Measurements from ENCODE around the gene LINS1. TPM values are rescaled to one million over a fixed set of nuclear protein-coding genes. Genes with fewer than 3 reads are reported as not detected.

LINS1 gene, protein sequence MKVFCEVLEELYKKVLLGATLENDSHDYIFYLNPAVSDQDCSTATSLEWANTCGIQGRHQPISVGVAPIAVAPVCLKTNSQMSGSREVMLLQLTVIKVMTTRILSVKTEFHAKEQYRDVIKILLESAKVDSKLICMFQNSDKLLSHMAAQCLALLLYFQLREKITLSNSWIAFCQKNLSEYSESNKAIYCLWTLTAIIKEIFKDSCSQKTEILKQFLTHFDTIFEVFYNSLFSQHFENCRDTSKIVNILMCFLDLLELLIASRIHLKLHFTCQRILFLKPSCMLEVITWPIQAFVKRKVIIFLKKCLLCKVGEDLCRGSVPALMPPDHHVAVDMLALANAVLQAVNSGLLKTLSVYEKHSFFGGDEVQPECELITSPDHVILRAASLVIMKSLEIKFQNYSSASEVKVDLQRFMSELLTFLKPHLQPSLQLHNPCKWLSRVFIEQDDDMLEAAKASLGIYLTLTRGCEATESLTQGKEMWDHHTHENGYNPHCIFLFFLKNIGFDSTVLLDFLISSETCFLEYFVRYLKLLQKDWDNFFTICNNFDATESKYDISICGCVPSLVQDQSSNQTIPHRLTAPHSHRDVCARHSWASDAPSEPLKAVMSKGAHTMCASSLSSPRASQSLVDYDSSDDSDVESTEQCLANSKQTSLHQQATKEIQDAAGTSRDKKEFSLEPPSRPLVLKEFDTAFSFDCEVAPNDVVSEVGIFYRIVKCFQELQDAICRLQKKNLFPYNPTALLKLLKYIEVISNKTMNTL
- 10 to 100 TPM; 15.5 to 32.3 TPM for total RNA-seq

- Histone ChIP-seq H3K27ac (peak within 1 kb of the TSS; percentile 82 to 85), H3K4me1 (replicated peaks) (peaks cover 16% of the 10 kb centered on the region), H3K4me3 (peak within 1 kb of the TSS; percentile 79 to 84), H3K9me3 (no peaks in the 10 kb centered on the region), H3K27me3 (replicated peaks; ENCODE audit: insufficient read depth) (no peaks in the 10 kb centered on the region), H3K36me3 (no peaks in the 10 kb centered on the region)
- TF ChIP-seq POLR2A (IDR thresholded peaks at IDR 0.05) (peak; percentile 36), POLR2AphosphoS5 (IDR thresholded peaks at IDR 0.05) (peak; percentile 98)
- TF ChIP-seq, protein P1, sequence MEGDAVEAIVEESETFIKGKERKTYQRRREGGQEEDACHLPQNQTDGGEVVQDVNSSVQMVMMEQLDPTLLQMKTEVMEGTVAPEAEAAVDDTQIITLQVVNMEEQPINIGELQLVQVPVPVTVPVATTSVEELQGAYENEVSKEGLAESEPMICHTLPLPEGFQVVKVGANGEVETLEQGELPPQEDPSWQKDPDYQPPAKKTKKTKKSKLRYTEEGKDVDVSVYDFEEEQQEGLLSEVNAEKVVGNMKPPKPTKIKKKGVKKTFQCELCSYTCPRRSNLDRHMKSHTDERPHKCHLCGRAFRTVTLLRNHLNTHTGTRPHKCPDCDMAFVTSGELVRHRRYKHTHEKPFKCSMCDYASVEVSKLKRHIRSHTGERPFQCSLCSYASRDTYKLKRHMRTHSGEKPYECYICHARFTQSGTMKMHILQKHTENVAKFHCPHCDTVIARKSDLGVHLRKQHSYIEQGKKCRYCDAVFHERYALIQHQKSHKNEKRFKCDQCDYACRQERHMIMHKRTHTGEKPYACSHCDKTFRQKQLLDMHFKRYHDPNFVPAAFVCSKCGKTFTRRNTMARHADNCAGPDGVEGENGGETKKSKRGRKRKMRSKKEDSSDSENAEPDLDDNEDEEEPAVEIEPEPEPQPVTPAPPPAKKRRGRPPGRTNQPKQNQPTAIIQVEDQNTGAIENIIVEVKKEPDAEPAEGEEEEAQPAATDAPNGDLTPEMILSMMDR (IDR thresholded peaks at IDR 0.05), result peak in 1 of 4 experiments; percentile 40
- DNase-seq (ENCODE audit: low spot score), result peak; percentile 100
- under 1% methylated on average over 50 of the region's 51 CpGs for whole genome bisulfite sequencing
- intact Hi-C loops (cut with DNase I), result loop anchor here (10.0 kb wide), 1 partner anchor 247 kb away; no protein-coding TSS in a partner anchor
Observed at GRCh38 chr15:100602064-100602822, at the start of gene LINS1, which contains the start of gene ASB7. TSS of gene LINS1 (minus strand) at chr15:100602184. CDS start at chr15:100580842, 21,342 bp downstream. TSS of gene ASB7 (plus strand) at chr15:100602589. CDS start at chr15:100612217, 9,628 bp downstream.

DNA sequence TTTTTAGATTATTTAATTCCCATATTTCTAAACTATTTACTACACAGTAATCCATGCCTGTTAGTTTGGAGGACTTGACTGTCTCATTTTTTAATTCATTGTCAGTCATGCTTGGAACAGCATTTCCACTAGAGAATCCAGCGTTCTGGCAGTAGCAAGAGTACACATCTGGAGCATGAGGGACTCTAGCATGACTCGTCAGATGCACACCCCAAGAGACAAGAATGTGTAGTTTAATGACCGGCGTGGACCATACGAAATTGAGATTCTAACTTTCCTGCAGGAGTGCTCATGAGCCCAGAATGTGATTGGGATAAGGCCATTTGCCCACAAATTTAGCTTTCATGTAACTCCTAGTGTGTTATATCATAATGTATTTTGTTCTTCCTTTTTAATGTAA is 49.3 kb upstream of the LINS1 start:
- intact Hi-C loops (cut with DNase I), result no loop called here
- DNase-seq (ENCODE audit: low spot score), result no peak

GRCh38 chr15:100650685-100651084 is 48.7 kb upstream of the LINS1 start:
- H3K9me3 ChIP-seq, result no peaks in the 10 kb centered on the region
- TF ChIP-seq, protein P1 (IDR thresholded peaks at IDR 0.05), result peak in 2 of 4 experiments; percentile 11 to 24
- TF ChIP-seq POLR2AphosphoS5 (IDR thresholded peaks at IDR 0.05), result no peak
- intact Hi-C loops (cut with DNase I), result no loop called here
- H3K4me3 ChIP-seq, result no peak overlapping the region
- DNase-seq (ENCODE audit: low spot score), result no peak
- H3K36me3 ChIP-seq, result no peaks in the 10 kb centered on the region
- WGBS, result 63% methylated on average over 1 of the region's 1 CpG
- H3K27me3 ChIP-seq (replicated peaks; ENCODE audit: insufficient read depth), result no peaks in the 10 kb centered on the region
- no peaks in the 10 kb centered on the region for H3K4me1 ChIP-seq (replicated peaks)
- H3K27ac ChIP-seq, result no peak overlapping the region

More for the DNA sequence above, 49.3 kb upstream of the LINS1 start:
- TF ChIP-seq, protein P1 (IDR thresholded peaks at IDR 0.05), result no peak
- TF ChIP-seq POLR2AphosphoS5 (IDR thresholded peaks at IDR 0.05) (no peak), POLR2A (IDR thresholded peaks at IDR 0.05) (no peak)
- 83% methylated on average over 5 of the region's 5 CpGs for WGBS
- no peaks in the 10 kb centered on the region for H3K36me3 ChIP-seq
- H3K4me1 ChIP-seq (replicated peaks), result no peaks in the 10 kb centered on the region
- no peak overlapping the region for H3K27ac ChIP-seq
- no peak overlapping the region for H3K4me3 ChIP-seq
- no peaks in the 10 kb centered on the region for H3K27me3 ChIP-seq (replicated peaks; ENCODE audit: insufficient read depth)
- H3K9me3 ChIP-seq, result no peaks in the 10 kb centered on the region

DNA sequence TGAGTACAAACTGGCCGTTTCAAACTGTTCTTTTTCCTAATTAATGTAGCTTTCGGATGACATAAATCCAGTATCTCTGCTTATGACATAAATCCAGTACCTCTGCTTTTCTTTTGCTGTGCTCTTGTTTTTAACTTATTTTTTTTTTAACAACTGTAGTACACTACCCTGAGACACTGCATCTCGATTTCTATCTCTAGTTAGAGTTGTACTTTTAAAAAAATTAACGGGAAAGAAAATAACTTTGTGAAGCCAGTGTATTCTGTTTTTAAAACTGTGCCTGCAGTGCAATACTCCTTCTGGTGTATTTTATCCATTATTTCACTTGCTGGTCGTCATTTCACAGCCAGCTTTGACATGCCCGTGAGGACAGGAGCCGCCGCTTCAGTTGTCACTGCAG is 47.0 kb upstream of the LINS1 start:
- Histone ChIP-seq H3K4me3 (no peak overlapping the region), H3K36me3 (no peaks in the 10 kb centered on the region), H3K27me3 (replicated peaks; ENCODE audit: insufficient read depth) (no peaks in the 10 kb centered on the region), H3K27ac (no peak overlapping the region), H3K4me1 (replicated peaks) (no peaks in the 10 kb centered on the region), H3K9me3 (no peaks in the 10 kb centered on the region)
- no peak for DNase-seq (ENCODE audit: low spot score)
- intact Hi-C loops (cut with DNase I), result no loop called here
- TF ChIP-seq POLR2A (IDR thresholded peaks at IDR 0.05) (no peak), POLR2AphosphoS5 (IDR thresholded peaks at IDR 0.05) (no peak)
- TF ChIP-seq, protein P1 (IDR thresholded peaks at IDR 0.05), result no peak
- WGBS, result 58% methylated on average over 8 of the region's 8 CpGs
